SIG-M5 (cell line): ENCODE measurements around the gene KATNBL1.

Experiments
- DNase-seq: peaks from one replicate; lab custom pipeline; 2025; lab: John Stamatoyannopoulos, UW

The KATNBL1 gene

DNA sequence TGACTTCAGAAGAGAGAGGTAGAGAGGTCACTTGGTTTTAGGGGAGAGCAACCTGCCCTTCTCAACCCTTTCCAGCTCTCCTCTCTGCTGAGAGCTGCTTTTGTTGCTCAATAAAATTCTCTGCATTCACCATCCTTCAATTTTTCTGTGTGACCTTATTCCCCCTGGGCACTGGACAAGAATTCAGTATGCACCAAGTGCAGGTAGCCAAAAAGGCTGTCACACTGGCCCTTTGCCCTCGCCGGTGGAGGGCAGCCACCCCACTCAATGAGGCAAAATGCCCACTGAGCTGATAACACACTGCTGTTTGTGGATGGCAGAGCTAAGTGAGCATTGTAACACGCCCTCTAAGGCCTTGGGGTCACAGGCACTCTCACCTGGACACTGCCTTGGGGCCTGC lies 95.2 kb downstream of the KATNBL1 start:
- DNase-seq, result no peak

DNA sequence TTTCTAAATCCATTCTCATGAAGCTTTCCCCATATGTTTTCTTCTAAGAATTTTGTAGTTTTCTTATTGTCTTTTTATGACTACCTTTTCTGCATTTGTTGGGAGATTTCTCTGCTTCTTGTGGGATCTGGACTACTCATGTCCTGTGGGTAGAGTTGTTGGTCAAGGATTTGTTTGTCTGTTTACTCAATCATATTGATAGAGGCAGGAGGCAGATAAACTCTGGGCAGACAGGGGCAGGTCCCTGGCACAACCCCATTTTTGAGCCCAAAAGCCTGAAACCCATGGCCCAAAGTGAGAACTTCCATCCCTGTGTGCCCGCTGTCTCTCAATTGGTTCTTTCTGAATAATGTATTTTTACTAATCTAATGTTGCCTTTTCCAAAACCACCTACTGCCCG lies 95.7 kb downstream of the KATNBL1 start:
- DNase-seq, result no peak

DNA sequence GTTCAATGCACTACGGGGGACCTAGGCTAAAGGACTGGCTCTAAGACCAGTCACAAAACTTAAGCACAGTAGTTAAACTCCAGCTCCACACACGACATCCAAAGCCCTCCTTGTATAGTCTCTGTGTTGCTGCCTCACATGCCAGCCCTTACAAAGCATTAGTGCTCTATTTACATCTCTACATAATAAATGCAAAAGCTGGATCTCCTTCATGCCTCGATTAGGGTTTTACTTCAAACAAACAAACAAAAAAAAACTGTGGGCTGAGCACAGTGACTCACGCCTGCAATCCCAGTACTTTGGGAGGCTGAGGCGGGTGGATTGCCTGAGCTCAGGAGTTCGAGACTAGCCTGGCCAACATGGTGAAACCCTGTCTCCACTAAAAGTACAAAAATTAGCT lies 98.4 kb downstream of the KATNBL1 start:
- DNase-seq, result no peak

DNA sequence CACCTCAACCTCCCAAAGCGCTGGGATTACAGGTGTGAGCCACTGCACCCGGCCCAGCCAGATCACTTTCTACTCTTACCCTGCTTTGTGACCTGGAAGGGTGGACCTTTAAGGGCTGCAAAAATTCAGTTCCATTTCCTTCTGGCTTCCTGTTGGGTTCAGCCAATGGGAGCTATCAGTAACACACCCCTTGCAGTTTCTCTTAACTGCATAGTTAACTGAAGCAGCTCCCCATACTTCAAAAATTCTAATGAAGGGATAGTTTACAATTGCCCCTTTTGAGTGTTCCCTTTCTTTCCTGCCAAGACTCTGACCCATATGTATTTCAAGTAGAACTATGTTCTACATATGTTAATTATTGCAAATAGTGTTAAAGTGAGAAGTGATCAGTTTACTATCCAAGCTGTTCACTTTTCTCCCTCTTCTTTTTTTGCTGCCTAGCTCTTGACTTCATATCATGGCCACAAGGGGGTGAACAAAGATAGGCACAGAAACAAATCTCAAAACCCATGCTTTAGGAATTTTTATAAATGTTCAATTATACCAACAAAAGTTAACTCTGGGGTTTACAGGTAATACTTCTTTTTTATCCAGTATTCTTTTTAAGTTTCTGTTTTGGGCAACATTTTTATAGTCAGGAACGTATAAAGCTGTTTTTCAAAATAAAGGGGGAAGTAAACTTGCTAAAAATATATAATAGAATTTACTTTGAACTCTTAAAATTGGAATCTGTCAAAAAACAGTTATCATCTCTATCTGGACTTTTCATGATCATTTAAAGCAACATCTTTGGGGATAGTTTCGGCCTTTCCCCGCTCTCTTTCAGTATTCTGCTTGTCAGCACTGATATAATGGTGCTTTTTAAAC lies 99.9 kb downstream of the KATNBL1 start:
- no peak for DNase-seq

DNA sequence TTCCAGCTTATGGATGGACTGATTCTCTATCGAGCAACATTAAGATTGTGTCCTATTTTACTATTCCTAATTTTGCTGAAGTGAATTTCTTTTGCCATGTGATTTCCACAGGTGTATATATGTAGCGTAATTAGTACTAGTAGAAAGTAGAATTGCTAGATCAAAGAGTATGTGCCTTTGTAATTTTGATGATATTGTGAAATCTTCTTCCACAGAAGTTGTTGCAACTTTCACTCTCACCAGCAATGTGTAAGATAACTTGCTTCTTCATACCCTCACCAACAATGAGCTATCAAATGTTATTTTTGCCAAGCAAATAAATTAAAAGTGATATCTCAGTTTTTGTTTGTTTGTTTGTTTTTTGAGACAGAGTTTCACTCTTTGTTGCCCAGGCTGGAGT lies 102.6 kb downstream of the KATNBL1 start:
- DNase-seq, result no peak

DNA sequence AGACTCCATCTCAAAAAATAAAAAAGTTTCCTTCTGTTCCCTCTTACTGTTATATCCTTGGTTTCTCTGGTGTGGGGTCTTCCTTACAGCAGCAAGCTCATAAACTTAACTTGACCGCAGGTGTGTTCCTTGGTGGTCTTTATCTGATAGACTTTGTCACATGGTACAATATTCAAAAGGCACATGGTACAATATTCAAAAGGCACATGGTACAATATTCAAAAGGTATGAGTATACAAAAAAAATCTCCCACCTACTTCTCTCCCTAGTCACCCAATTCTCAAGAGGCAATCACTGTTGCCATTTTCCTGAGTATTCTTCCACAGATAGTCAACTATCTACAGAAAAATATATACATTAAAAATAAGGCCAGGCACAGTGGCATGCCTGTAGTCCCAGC lies 103.5 kb downstream of the KATNBL1 start:
- DNase-seq, result no peak

DNA sequence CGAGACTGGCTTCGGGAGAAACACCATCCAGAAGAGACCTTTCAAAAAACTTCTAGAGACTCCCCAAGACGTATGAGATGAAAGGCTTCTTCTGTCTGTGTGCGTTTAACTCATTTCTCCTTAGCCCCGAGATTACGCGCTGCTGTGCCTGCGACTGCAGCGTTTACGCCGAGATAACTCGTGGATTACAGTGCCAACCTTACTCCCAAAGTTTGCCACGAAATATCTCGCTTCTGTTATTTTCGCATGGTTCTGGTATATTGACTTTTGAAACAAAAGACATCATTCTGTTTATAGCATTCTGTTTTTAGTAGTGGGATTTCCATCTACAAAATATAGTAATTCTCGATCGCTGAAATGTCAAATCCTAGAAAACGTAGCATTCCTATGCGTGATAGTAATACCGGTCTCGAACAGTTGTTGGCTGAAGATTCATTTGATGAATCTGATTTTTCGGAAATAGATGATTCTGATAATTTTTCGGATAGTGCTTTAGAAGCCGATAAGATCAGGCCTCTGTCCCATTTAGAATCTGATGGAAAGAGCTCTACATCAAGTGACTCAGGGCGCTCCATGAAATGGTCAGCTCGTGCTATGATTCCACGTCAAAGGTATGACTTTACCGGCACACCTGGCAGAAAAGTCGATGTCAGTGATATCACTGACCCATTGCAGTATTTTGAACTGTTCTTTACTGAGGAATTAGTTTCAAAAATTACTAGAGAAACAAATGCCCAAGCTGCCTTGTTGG lies 107.5 kb downstream of the KATNBL1 start:
- DNase-seq, result no peak

DNA sequence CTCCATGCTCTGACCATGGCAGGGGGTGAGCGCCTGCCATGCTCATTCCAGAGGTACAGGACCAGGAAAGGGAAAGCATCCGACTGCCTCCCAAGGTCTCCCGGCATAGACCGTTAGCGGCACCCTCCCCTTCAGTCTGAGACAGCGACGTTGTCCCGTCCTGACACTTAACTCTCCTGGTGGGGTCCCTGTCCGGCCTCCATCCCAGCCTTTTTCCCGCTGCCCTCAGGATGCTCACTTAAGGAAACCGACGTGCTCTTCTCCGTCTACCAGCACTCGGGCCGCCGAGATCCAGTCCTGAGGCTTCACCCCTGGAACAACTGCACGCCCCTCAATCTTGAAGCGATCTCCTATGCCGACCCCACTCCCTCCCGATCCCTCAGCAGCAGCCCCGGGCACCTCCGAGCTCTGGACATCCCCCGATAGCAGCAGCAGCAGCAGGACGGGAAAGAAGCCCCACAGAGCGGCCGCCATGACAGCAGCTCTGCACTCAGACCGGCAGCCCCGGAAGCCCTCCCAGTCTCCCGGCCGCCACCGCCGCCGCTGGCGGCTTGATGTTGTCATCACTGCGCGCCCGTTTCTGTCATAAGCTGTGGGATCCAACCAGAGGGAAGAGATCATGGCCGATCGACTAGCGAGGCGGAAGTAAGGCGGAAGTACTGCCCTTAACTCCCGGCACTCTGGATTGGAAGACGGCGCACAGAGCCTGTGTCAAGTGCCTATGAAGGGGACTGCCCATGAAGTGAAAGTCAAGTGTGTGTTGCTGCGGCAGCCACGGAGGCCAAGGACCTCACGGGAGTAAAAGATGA lies 108.3 kb downstream of the KATNBL1 start, which contains the start of the genes EMC7 and PGBD4:
EMC7 (minus strand) TSS at position 497 of the 809 bp plus-strand sequence; CDS start at position 474, 23 bp downstream.
PGBD4 (plus strand) TSS at position 718 of the 809 bp plus-strand sequence. CDS start 449 bp downstream, outside the sequence.
- DNase-seq, result peak; percentile 93

DNA sequence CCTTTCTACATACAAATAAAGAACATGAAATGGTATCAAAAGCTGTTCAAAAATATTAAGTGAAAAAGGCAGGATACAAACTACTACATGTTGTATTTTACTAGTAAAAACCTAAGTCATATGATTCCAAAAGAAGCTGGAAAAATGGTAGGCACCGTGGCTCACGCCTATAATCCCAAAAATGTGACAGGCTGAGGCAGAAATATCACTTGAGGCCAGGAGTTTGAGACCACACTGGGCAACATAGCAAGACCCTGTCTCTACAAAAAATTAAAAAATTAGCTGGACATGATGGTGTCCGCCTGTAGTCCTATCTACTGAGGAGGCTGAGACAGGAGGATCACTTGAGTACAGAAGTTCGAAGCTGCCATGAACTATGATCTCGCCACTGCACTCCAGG lies 110.0 kb downstream of the KATNBL1 start:
- no peak for DNase-seq
